ENCODE results near the gene SERPINB11.
"Not testable (repeated sequence)": the region's sequence is repeated elsewhere in the genome, so short reads cannot be mapped to it uniquely, and the experiment has no call there.

The SERPINB11 gene, protein sequence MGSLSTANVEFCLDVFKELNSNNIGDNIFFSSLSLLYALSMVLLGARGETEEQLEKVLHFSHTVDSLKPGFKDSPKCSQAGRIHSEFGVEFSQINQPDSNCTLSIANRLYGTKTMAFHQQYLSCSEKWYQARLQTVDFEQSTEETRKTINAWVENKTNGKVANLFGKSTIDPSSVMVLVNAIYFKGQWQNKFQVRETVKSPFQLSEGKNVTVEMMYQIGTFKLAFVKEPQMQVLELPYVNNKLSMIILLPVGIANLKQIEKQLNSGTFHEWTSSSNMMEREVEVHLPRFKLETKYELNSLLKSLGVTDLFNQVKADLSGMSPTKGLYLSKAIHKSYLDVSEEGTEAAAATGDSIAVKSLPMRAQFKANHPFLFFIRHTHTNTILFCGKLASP

GRCh38 chr18:63702660-63703059 lies at the start of gene SERPINB11:
Gene SERPINB11, plus strand, starts transcription at chr18:63702960. Its CDS starts 7,234 bp downstream, at chr18:63710194.
- no peak for DNase-seq

DNA sequence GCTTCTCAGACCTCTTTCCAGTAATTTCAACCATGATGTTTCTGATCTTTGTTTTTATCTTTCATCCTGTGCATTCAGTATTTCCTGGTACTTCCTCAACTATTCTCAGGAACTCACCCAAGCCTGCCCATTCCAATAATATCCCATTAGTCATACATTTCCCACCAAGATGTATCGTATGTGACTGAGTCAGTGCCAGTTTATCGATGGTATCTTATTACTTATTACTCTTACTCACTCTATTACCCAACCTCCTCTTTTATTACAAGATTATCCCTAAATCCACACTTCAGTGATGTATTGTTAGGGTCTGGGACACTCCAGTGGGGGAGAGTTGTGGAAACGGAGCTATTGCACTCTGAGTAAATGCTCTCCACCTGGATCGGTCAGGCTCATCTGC lies 43.8 kb upstream of the SERPINB11 start:
- not testable (repeated sequence) for DNase-seq

GRCh38 chr18:63661750-63662149 lies 41.0 kb upstream of the SERPINB11 start, which contains the start of gene SERPINB3:
Gene SERPINB3, minus strand, starts transcription at chr18:63661893. Its CDS starts 677 bp downstream, at chr18:63661216.
- DNase-seq: not testable (repeated sequence)

GRCh38 chr18:63664571-63664970 lies 38.2 kb upstream of the SERPINB11 start:
- DNase-seq: no peak

DNA sequence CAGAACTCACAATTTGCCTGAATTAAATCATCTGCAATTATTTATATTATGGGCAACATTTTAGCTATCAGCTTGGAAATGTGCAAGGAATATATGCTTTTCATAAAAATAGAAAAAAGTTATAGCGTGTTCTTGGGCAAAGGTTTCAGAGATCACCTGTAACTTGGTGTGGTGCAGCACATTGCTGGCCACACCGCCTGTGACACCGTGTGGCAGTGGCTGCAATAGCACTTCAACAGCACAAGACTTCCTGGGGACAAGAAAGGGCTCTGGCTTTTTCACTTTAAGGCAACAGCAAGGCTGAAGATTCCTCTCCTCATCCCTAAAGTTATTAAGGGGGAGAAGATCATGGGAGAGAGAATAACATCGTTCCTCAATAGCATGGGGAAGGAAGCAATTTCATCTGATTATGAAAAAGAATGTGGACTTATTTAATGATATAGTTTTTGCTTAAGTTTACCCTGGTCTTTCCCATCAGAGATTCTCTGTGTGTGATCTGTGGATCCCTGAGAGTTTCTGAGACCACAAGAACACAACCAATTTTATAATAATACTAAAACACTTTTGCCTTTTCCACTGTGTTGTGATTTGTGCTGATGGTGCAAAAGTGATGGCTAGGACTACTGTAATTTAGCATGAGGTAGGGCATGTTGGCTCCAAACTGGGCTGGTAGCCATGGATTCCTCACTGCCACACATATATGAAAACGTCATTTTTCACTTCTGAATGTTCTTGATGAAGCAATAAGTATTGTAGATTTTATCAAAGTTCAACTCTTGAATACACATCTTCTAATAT lies 26.0 kb upstream of the SERPINB11 start:
- no peak for DNase-seq

GRCh38 chr18:63677500-63678225 lies 25.1 kb upstream of the SERPINB11 start:
- no peak for DNase-seq

DNA sequence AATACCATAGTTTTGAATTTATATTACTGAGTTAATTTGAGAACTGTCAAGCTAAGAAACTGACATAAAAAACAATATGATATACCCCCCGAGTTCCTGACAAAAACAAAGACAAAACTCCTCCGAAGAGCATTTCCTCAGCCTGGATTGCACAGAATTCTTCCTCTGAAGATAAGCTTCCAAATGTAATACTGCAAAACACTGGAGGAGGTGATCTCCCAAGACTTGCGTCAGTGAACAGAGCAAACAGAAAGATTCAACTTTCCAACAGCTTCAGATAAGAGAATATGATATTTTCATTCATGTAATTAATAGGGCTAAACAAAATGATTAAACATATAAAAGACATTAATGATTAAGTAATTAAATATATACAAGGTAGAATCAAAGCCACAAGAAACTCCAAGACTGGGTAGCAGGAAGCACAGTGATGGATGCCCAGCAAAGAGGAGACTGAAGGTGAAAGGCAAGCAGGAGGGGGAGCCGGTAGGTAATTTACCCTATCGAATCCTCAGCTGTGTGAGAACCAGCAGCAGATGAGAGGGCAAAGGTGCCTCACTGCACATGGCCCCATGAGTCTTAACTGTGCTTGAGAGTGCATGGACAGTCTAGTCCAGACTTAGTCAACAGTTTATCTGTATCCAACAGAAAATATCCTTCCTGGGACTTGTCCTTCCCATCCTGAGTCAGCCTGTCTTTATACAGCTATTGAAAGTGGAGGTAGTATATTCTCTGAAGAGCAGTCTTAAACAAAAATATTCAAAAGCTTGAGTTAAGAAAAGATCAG lies 22.7 kb upstream of the SERPINB11 start:
- DNase-seq: no peak

- no peak for DNase-seq
Observed at GRCh38 chr18:63681449-63682340, 21.1 kb upstream of the SERPINB11 start.

GRCh38 chr18:63683152-63683551 lies 19.6 kb upstream of the SERPINB11 start:
- no peak for DNase-seq

DNA sequence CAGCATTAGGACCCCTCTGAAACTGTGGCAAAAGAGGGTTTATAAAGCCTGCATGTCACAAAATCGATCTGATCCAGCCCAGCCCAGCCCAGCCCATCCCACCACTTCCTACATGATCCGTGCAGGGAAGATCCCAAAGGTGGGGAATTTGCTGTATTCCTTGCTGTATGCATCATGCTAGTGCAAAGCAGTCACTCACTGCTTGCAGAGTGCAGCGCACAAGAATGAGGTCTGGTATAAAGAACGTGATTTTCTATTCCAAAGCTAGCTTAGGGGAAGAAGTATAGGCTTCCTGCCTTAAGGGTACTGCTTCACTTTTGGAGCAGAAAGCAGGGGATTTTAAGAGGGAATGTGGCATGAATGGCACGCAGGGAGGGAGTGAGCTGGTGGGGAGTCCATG lies 18.9 kb upstream of the SERPINB11 start:
- DNase-seq: no peak

GRCh38 chr18:63684718-63685117 lies 18.0 kb upstream of the SERPINB11 start:
- DNase-seq: peak; percentile 22

DNA sequence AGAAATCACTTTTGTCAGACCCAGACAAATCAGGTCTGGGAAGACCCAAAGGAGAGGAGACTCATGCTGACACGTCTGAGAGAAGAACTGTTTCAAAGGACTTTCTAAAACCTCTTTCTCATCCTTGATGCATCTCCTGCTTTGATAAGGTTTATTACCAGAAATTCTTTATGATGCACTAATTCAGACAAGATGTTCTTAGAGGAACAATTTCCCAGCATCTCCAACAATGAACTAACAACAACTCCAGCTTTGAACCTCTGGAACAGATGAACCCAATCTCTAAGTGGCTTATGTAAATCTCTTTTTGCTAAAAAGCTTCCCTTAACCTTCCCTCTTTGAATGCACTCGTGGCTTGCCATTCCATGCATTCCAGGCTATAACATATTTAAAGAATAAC lies 15.9 kb upstream of the SERPINB11 start:
- DNase-seq: no peak

DNA sequence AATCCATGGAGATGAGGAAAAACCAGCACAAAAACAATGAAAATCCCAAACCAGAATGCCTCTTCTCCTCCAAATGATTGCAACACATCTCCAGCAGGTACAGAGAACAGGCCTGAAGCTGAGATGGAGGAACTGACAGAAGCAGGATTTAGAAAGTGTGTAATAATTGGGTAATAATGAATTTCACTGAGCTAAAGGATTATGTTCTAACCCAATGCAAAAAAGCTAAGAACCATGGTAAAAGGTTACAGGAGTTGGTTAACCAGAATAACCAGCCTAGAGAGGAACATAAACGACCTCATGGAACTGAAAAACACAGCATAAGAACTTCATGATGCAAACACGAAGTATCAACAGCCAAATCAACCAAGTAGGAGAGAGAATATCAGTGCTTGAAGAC lies 13.7 kb upstream of the SERPINB11 start:
- no peak for DNase-seq

GRCh38 chr18:63697097-63697660 lies 5.6 kb upstream of the SERPINB11 start:
- DNase-seq: no peak

GRCh38 chr18:63700501-63700900 lies 2.3 kb upstream of the SERPINB11 start:
- DNase-seq: no peak

DNA sequence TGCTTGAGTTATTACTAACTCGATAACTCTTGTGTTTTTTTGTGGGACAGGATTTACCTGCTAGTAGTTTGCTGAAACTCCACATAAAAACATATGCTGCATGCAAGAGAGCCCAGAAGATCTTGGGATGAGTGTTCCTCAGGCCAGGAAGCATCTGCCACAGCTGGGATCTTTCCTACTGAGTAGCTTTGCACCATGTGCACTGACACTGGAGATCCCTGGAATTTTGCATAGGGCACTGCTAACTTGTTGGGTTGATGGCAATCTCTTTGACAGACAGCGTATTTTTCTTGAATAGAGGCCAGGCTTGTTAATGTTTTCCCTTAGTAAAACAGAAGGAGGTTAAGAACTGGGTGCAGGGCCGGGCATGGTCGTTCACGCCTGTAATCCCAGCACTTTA lies 808 bp upstream of the SERPINB11 start:
- no peak for DNase-seq

DNA sequence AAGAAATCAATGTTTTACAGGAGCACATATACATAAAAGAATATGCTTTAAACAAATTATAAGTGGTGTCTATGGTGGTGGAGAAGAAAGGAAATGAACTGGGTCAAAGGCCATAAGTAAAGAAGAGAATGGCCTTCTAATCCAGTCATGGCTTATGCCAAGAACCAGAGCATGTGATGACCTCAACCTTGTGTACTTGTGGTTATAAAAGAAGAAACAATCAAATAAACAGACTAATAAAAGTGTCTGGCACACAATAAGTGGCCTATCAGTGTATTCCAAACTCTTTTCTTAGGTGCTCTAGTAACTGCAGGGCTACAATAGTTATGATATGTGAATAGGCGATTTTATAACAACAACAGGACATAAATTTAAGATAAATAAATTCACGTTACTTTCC lies 2.6 kb downstream of the SERPINB11 start:
- DNase-seq: no peak

DNA sequence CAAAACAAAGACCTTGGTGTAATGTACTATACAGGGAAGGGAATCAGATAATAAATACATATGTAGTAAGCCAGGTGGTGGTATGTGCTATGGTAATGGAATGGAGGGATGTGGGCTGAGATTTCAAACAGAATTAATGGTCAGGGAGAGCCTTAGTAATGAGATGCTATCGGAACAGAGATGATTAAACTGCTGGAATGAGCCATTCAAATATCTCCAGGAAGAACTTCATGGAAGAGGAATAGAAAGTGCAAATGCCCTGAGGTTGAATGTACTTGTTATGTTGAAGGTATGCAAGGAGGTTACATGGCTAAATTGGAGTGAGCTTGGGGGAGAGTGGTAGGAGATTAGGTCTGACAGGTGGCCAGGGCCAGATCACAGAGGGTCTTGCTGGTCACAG lies 5.1 kb downstream of the SERPINB11 start:
- DNase-seq: no peak

DNA sequence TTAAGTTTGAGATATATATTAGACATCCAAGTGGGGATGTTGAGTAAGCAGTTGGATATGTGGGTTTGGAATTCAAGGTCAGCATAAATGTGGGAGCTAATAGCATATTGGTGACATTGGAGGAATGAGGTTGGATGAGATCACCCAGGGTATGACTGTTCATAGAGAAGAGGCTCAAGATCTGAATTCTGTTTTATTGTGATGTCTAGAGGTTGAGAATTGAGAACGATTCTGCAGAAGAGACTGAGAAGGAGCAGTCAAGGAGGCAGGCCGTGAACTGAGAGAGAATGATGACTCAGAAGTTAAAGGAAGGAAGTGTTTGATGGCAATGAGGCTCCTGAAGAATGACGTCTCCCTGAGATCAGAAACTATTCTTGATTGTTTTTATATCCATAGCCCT lies 5.9 kb downstream of the SERPINB11 start:
- DNase-seq: no peak

- DNase-seq: peak; percentile 77
Observed at GRCh38 chr18:63725682-63726480, 23.1 kb downstream of the SERPINB11 start.

Measured in DMS79 treated with DMSO at 0.1 percent for 48 hours (cell line).